ENCODE data around the gene MED26.

DNA sequence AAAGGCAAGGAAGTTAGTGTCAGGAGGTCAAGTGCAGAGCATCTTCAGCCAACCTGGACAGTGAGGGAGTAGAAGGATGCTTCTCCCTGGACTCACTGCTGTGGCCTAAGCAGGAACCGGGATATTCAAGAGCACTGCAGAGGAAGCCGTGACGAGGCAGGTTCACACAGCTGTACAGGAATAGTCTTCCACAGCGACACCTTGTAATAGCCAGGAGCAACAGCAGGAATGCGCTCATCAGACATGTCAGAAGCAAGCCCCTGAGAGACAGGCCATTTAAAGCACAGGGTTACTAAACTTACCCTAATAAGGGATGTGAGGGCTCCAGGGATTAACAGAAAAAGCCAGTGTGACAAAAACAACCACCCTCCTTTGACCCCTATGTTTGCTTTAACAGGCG lies 3.5 kb upstream of the MED26 start:
- TF ChIP-seq CTCF (conservative IDR thresholded peaks at IDR 0.05; ENCODE audit: low read depth, low read length) (no peak), EZH2 (IDR thresholded peaks at IDR 0.05; ENCODE audit: borderline replicate concordance, low read depth, low read length, poor library complexity, severe bottlenecking) (no peak)

Measured in A673 (cell line).